AG09309 (cell line): ENCODE measurements around the gene MLN.

Source experiments
- DNase-seq: peaks from one replicate; pipeline ENCODE4 v3.0.0-alpha.2; 2010; ENCODE audit warnings: low read depth
- H3K4me3 ChIP-seq: 2 replicates; pipeline ENCODE4 v1.5.1; 2011; ENCODE audit warnings: mild to moderate bottlenecking, low read depth, low read length, moderate library complexity; ENCODE audit not compliant: control insufficient read depth
- CTCF ChIP-seq: IDR thresholded peaks from 2 replicates; pipeline ENCODE4 v1.5.1; 2011; ENCODE audit warnings: mild to moderate bottlenecking, low read depth, low read length, inconsistent platforms; ENCODE audit not compliant: insufficient read depth, control insufficient read depth; ENCODE audit errors: missing control alignments

The MLN gene

GRCh38 chr6:33785778-33786177, 18.0 kb downstream of the MLN start:
- peak; percentile 85 for DNase-seq
- H3K4me3 ChIP-seq = no peak overlapping the region
- no peak for TF ChIP-seq CTCF

GRCh38 chr6:33784787-33785186, 19.0 kb downstream of the MLN start:
- no peak overlapping the region for H3K4me3 ChIP-seq
- no peak for DNase-seq
- TF ChIP-seq CTCF = no peak

- no peak for DNase-seq
- no peak overlapping the region for H3K4me3 ChIP-seq
- TF ChIP-seq CTCF = no peak
These were observed 19.9 kb downstream of the MLN start for GRCh38 chr6:33783781-33784520.

GRCh38 chr6:33782561-33782960, 21.2 kb downstream of the MLN start:
- no peak overlapping the region for H3K4me3 ChIP-seq
- no peak for TF ChIP-seq CTCF
- DNase-seq = no peak

GRCh38 chr6:33781131-33781975, 22.4 kb downstream of the MLN start:
- no peak for DNase-seq
- no peak for TF ChIP-seq CTCF
- no peak overlapping the region for H3K4me3 ChIP-seq

GRCh38 chr6:33779895-33780294, 23.9 kb downstream of the MLN start:
- DNase-seq = no peak
- no peak for TF ChIP-seq CTCF
- no peak overlapping the region for H3K4me3 ChIP-seq
